SU-DHL-6 (cell line): Measurements from ENCODE around the gene TFDP2.

Experiments
- H2AFZ ChIP-seq: fragments of 200-600 bp; sonication (generic); 2 replicates; pipeline ENCODE4 v1.6.1; 2014; ENCODE audit warnings: low read depth, mild to moderate bottlenecking, moderate library complexity, mixed read lengths, antibody characterized with exemption, low read length; ENCODE audit not compliant: severe bottlenecking
- H3F3A ChIP-seq: fragments of 200-600 bp; shearing (Covaris generic); 2 replicates; pipeline ENCODE4 v1.6.0; 2016; ENCODE audit warnings: antibody characterized with exemption, mild to moderate bottlenecking; ENCODE audit not compliant: insufficient read depth
- H3K27ac ChIP-seq: fragments of 200-600 bp; sonication (generic); 2 replicates; pipeline ENCODE4 v1.5.1; 2016; ENCODE audit warnings: low read depth, mild to moderate bottlenecking, low read length, moderate library complexity, mixed read lengths
- H3K27me3 ChIP-seq: fragments of 200-600 bp; sonication (generic), shearing (Covaris generic); 2 replicates; pipeline ENCODE4 v1.6.0; 2014; ENCODE audit warnings: mild to moderate bottlenecking, low read length
- H3K36me3 ChIP-seq: fragments of 200-600 bp; sonication (generic); 2 replicates; pipeline ENCODE4 v1.6.1; 2014; ENCODE audit warnings: mild to moderate bottlenecking, low read length, mixed read lengths
- H3K4me2 ChIP-seq: fragments of 300-600, 200-600 bp; shearing (Covaris generic), sonication (generic); 2 replicates; pipeline ENCODE4 v1.6.0; 2014; ENCODE audit warnings: low read length, low read depth, mild to moderate bottlenecking; ENCODE audit not compliant: poor library complexity, severe bottlenecking
- H3K4me3 ChIP-seq: fragments of 200-600 bp; sonication (generic); 2 replicates; pipeline ENCODE4 v1.5.1; 2014; ENCODE audit warnings: antibody characterized with exemption, low read length, mild to moderate bottlenecking, mixed read lengths; ENCODE audit not compliant: insufficient read depth, poor library complexity, severe bottlenecking
- H3K79me2 ChIP-seq: fragments of 200-600 bp; sonication (generic); 2 replicates; pipeline ENCODE4 v1.6.1; 2014; ENCODE audit warnings: mild to moderate bottlenecking, low read length, moderate library complexity; ENCODE audit not compliant: insufficient read depth
- H3K9ac ChIP-seq: fragments of 200-600 bp; sonication (generic); 2 replicates; pipeline ENCODE4 v1.7.0; 2014; ENCODE audit warnings: mild to moderate bottlenecking, low read length
- H3K9me2 ChIP-seq: fragments of 200-600 bp; sonication (generic); replicated peaks from 2 replicates; pipeline ENCODE4 v1.6.1; 2014; ENCODE audit warnings: low read length; ENCODE audit not compliant: insufficient read depth
- H3K9me3 ChIP-seq: fragments of 200-600 bp; sonication (generic); 2 replicates; pipeline ENCODE4 v1.6.1; 2014; ENCODE audit warnings: low read length, mixed read lengths; ENCODE audit not compliant: insufficient read depth
- H4K20me1 ChIP-seq: fragments of 200-600 bp; sonication (generic); 2 replicates; pipeline ENCODE4 v1.6.1; 2014; ENCODE audit warnings: low read depth, mild to moderate bottlenecking, antibody characterized with exemption, low read length, moderate library complexity, mixed read lengths
- EZH2phosphoT487 ChIP-seq: fragments of 200-600 bp; sonication (generic), shearing (Covaris generic); conservative IDR thresholded peaks from 2 replicates; pipeline ENCODE4 v1.6.1; 2018; ENCODE audit warnings: mild to moderate bottlenecking, antibody characterized with exemption, low read length, moderate library complexity, mixed read lengths
- TF ChIP-seq, protein P1 (sequence below): fragments of 200-600 bp; sonication (generic); IDR thresholded peaks from one replicate; pipeline ENCODE4 v1.5.1; 2017; ENCODE audit warnings: antibody characterized with exemption, mild to moderate bottlenecking, low read length, moderate library complexity; ENCODE audit not compliant: insufficient read depth, poor library complexity, severe bottlenecking

TFDP2 gene

DNA sequence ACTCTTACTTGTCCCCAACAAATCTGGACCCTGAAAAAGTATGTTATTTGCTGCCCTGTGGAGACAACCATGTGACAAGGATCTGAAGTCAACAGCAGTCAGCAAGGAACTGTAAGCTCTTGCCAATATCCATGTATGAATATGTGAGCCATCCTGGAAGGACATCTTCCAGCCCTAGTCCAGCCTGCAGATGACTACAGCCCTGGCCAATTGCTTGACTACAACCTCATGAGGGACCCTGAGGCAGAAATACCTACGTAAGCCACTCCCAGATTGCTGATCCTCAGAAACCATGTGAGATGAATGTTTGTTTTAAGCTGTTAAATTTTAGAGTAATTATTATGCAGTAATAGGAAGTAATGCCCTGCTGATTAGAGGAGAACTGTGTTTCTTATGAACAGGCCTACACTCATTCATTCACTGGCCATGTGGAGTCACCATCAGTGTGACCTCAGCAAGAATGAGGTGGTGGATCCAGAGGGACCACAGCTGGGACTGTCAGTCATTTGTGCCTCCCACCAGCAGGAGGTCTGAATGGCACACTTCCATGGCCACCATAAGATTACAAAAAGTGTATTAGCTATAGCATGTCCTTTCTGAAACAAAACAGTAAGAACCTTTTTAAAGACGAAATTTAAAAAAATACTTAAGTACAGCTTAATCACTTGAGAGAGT lies 92.6 kb downstream of the TFDP2 start:
- Histone ChIP-seq H3K4me3 (no peak overlapping the region), H2AFZ (no peak overlapping the region)

DNA sequence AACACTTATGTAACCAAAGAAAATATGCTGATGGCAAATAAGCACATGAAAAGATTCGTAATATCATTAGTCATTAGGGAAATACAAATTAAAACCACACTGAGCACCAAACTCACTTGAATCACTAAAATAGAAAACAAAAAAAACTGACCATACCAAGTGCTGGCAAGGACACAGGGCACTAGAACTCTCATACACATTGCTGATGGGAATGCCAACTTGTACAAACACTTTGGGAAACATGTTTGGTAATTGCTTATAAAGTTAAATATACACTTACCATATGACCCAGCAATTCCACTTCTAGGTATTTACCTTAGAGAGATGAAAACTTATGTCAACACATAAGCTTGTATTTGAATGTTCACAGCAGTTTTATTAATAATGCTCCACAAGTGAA lies 95.5 kb downstream of the TFDP2 start:
- Histone ChIP-seq H3F3A (no peaks in the 10 kb centered on the region), H2AFZ (no peak overlapping the region), H3K9ac (no peak overlapping the region), H3K4me3 (no peak overlapping the region), H3K27ac (no peak overlapping the region), H3K9me3 (no peaks in the 10 kb centered on the region), H3K9me2 (no peaks in the 10 kb centered on the region), H3K27me3 (no peaks in the 10 kb centered on the region), H4K20me1 (no peaks in the 10 kb centered on the region), H3K36me3 (no peaks in the 10 kb centered on the region), H3K4me2 (no peak overlapping the region), H3K79me2 (no peaks in the 10 kb centered on the region)
- TF ChIP-seq, protein P1, sequence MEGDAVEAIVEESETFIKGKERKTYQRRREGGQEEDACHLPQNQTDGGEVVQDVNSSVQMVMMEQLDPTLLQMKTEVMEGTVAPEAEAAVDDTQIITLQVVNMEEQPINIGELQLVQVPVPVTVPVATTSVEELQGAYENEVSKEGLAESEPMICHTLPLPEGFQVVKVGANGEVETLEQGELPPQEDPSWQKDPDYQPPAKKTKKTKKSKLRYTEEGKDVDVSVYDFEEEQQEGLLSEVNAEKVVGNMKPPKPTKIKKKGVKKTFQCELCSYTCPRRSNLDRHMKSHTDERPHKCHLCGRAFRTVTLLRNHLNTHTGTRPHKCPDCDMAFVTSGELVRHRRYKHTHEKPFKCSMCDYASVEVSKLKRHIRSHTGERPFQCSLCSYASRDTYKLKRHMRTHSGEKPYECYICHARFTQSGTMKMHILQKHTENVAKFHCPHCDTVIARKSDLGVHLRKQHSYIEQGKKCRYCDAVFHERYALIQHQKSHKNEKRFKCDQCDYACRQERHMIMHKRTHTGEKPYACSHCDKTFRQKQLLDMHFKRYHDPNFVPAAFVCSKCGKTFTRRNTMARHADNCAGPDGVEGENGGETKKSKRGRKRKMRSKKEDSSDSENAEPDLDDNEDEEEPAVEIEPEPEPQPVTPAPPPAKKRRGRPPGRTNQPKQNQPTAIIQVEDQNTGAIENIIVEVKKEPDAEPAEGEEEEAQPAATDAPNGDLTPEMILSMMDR = no peak
- TF ChIP-seq EZH2phosphoT487 = no peak

More for the DNA sequence above, 92.6 kb downstream of the TFDP2 start:
- Histone ChIP-seq H3F3A (no peaks in the 10 kb centered on the region), H3K27ac (no peak overlapping the region), H3K9me2 (no peaks in the 10 kb centered on the region), H3K36me3 (no peaks in the 10 kb centered on the region), H3K79me2 (no peaks in the 10 kb centered on the region), H4K20me1 (no peaks in the 10 kb centered on the region), H3K9me3 (no peaks in the 10 kb centered on the region), H3K4me2 (no peak overlapping the region), H3K9ac (no peak overlapping the region), H3K27me3 (no peaks in the 10 kb centered on the region)
- TF ChIP-seq, protein P1 = no peak
- no peak for TF ChIP-seq EZH2phosphoT487

DNA sequence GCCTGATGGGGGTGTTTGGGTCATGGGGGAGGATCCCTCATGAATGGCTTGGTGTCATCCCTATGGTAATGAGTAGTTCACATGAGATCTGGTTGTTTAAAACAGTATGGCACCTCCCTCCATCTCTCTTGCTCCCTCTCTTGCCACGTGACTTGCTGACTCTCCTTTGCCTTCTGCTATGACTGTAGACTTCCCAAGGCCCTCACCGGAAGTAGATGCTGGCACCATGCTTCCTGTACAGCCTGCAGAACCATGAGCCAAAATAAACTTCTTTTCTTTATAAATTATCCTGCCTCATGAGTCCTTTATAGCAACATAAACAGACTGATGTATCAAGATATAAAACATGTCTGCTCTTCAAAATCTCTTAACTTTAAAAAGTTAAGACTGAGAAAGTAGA lies 96.1 kb downstream of the TFDP2 start:
- H3F3A ChIP-seq = no peaks in the 10 kb centered on the region
- TF ChIP-seq EZH2phosphoT487 = no peak
- TF ChIP-seq, protein P1 = no peak
- H3K4me2 ChIP-seq = no peak overlapping the region
- H3K79me2 ChIP-seq = no peaks in the 10 kb centered on the region
- H3K27ac ChIP-seq = no peak overlapping the region
- no peaks in the 10 kb centered on the region for H3K9me2 ChIP-seq
- H3K9me3 ChIP-seq = no peaks in the 10 kb centered on the region
- no peak overlapping the region for H3K4me3 ChIP-seq
- H3K27me3 ChIP-seq = no peaks in the 10 kb centered on the region
- H4K20me1 ChIP-seq = no peaks in the 10 kb centered on the region
- no peak overlapping the region for H3K9ac ChIP-seq
- no peak overlapping the region for H2AFZ ChIP-seq
- no peaks in the 10 kb centered on the region for H3K36me3 ChIP-seq
